ENCODE measurements around the gene RMP24.

RMP24 gene

GRCh38 chr18:35974181-35974580 is 1.7 kb downstream of the RMP24 start:
- H3K27ac ChIP-seq, result no peak overlapping the region
- DNase-seq (ENCODE audit: low spot score), result no peak
- H3K4me3 ChIP-seq, result no peak overlapping the region
- no peak for TF ChIP-seq CTCF (IDR thresholded peaks at IDR 0.05)

GRCh38 chr18:35979112-35979511 is 6.6 kb downstream of the RMP24 start:
- no peak for TF ChIP-seq CTCF (IDR thresholded peaks at IDR 0.05)
- Histone ChIP-seq H3K27ac (no peak overlapping the region), H3K4me3 (no peak overlapping the region)
- DNase-seq (ENCODE audit: low spot score), result no peak

GRCh38 chr18:35982409-35983114 is 10.1 kb downstream of the RMP24 start:
- no peak overlapping the region for H3K27ac ChIP-seq
- TF ChIP-seq CTCF (IDR thresholded peaks at IDR 0.05), result no peak
- no peak overlapping the region for H3K4me3 ChIP-seq
- DNase-seq (ENCODE audit: low spot score), result no peak

GRCh38 chr18:35983147-35983546 is 10.7 kb downstream of the RMP24 start:
- no peak for TF ChIP-seq CTCF (IDR thresholded peaks at IDR 0.05)
- DNase-seq (ENCODE audit: low spot score), result no peak
- H3K27ac ChIP-seq, result no peak overlapping the region
- H3K4me3 ChIP-seq, result no peak overlapping the region

GRCh38 chr18:35983818-35984217 is 11.3 kb downstream of the RMP24 start:
- Histone ChIP-seq H3K27ac (no peak overlapping the region), H3K4me3 (no peak overlapping the region)
- no peak for DNase-seq (ENCODE audit: low spot score)
- TF ChIP-seq CTCF (IDR thresholded peaks at IDR 0.05), result no peak

- no peak for TF ChIP-seq CTCF (IDR thresholded peaks at IDR 0.05)
- Histone ChIP-seq H3K27ac (no peak overlapping the region), H3K4me3 (no peak overlapping the region)
- no peak for DNase-seq (ENCODE audit: low spot score)
These were observed 19.2 kb downstream of the RMP24 start for GRCh38 chr18:35991696-35992095.

GRCh38 chr18:35993013-35993412 is 20.5 kb downstream of the RMP24 start:
- TF ChIP-seq CTCF (IDR thresholded peaks at IDR 0.05), result no peak
- DNase-seq (ENCODE audit: low spot score), result no peak
- H3K4me3 ChIP-seq, result no peak overlapping the region
- no peak overlapping the region for H3K27ac ChIP-seq

All from coronary artery (tissue), 2 donors.